ENCODE measurements around the gene MMP1. TPM values are rescaled to one million over a fixed set of nuclear protein-coding genes. Genes with fewer than 3 reads are reported as not detected.

The MMP1 gene
- total RNA-seq = 1.1 and 1.5 TPM in 2 replicates

DNA sequence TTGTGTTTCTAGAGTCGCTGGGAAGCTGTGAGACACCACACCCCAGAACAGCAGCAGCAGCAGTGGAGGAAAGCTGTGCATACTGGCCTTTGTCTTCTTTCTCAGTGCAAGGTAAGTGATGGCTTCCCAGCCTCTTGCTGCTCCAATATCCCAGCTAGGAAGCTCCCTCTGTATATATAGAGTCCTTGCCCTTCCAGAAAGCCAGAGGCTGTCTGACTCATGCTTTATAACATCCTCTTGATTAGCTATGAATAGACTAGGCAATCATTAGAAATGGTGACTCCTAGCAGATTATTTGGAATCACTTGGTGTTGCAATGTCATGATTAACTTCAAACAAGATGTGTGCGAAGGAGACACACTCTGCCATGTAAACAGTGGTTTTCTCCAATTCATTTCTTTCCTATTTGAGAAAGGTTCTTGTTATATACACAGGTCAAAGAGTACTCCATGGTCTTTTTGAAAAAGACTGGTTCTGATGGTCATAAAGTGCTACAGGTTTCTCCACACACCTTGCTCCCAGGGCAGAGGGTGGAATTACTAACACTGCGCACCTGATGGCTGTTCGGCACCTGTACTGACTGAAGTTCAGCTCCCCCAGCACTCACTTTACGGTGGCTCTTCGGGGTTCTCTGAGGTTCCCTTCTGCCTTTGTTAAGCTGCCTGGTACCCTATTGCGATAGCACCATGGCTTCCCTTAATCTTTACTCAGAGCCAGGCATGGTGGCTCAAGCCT, at the start of gene MMP1:
Gene MMP1 (minus strand): TSS at position 149 of the 735 bp plus-strand sequence. CDS start 68 bp downstream, at position 81.

DNA sequence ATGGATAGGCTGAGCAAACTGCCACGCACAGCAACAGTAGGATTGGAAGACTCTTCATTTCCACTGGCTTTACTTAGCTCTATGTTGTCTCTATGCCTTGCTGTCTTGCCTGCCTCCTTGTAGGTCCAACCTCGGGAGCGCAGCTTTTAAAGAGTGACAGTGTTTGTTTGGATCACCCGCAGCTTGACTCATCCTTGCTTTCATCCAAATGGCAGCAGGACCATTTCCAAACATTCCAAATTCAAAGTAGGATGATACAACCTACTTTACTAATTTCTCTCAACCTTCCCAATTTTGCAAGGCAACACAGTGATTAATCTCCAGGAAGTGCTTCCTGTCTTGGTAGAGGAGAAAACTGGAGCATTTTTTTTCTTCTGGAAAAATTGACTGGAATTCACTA, 45.5 kb upstream of the MMP1 start, which contains the start of gene MMP3:
Gene MMP3 (minus strand): TSS at position 121 of the 400 bp plus-strand sequence. CDS start 63 bp downstream, at position 58.

DNA sequence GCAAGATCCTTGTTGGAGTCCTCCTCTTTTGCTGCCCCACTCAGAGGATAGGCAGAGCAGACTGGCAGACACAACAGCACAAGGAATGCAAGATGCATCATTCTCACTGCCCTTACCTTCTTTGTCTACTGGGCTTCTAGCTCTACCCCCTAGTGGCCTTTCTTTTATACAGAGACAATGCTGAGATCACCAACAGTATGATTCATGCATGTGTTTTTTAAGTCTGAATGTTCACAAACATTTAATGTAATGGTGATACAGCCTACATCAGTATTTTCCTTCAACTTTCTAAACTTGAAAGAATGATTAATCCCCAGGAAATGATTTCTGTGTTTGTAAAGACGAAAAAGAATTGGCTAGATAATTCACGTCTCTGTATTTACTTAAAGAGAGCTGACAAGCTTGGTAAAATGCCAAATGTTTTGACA, 17.5 kb downstream of the MMP1 start, which contains the start of gene MMP10:
Gene MMP10 (minus strand): TSS at position 138 of the 428 bp plus-strand sequence. CDS start 37 bp downstream, at position 101.

Other genes starting within 250 kb of the MMP1 start
- not detected in 2 replicates for gene MMP20, start 172.8 kb downstream of the MMP1 start, total RNA-seq
- gene MMP27, start 92.4 kb downstream of the MMP1 start, total RNA-seq = not detected in 2 replicates
- not detected in 2 replicates for gene MMP8, start 73.2 kb downstream of the MMP1 start, total RNA-seq
- gene MMP10, start 17.5 kb downstream of the MMP1 start, total RNA-seq = 0.16 TPM in 1 of 2 replicates, not detected in the other
- not detected in 2 replicates for gene MMP3, start 45.4 kb upstream of the MMP1 start, total RNA-seq
- not detected in 2 replicates for gene MMP12, start 76.8 kb upstream of the MMP1 start, total RNA-seq
- gene MMP13, start 157.6 kb upstream of the MMP1 start, total RNA-seq = not detected in 2 replicates